Activated B cell treated with CpG ODN at 0.5 μM for 24 hours (primary cell): ENCODE measurements around the gene TIMM17B. TPM values are rescaled to one million over a fixed set of nuclear protein-coding genes. Genes with fewer than 3 reads are reported as not detected.

Source experiments
- ATAC-seq: fragments of 200-7000 bp; cut with Tn5 transposase; one replicate; pipeline ENCODE4 v1.10.0; 2021; ENCODE audit warnings: low read depth, mild to moderate bottlenecking, moderate library complexity
- CTCF ChIA-PET: fragments of 350-600 bp; sonication (Branson Sonifier 250); formaldehyde crosslinking; loops from one replicate; lab custom pipeline; 2021; ENCODE audit warnings: antibody characterized with exemption; lab: Charles Lee
- POLR2A ChIA-PET: fragments of 350-600 bp; sonication (Branson Sonifier 250); formaldehyde crosslinking; loops from one replicate; lab custom pipeline; 2021; ENCODE audit warnings: antibody characterized with exemption; lab: Charles Lee
- DNase-seq: peaks from one replicate; pipeline ENCODE4 v3.0.0; 2022
- H3K27ac Mint-ChIP-seq: one replicate; pipeline ENCODE4 v1.8.0; 2020; ENCODE audit warnings: mixed read lengths
- H3K27me3 Mint-ChIP-seq: one replicate; pipeline ENCODE4 v1.8.0; 2021; ENCODE audit warnings: mixed read lengths
- H3K36me3 Mint-ChIP-seq: one replicate; pipeline ENCODE4 v1.8.0; 2021; ENCODE audit warnings: low read depth, mixed read lengths
- H3K4me1 Mint-ChIP-seq: one replicate; pipeline ENCODE4 v1.8.0; 2021; ENCODE audit warnings: mixed read lengths
- H3K4me3 Mint-ChIP-seq: one replicate; pipeline ENCODE4 v1.8.0; 2020; ENCODE audit warnings: mild to moderate bottlenecking, mixed read lengths
- H3K9me3 Mint-ChIP-seq: one replicate; pipeline ENCODE4 v1.8.0; 2020; ENCODE audit warnings: mixed read lengths
- CTCF ChIP-seq: fragments of 200-600 bp; IDR thresholded peaks from one replicate; pipeline ENCODE4 v1.8.0; 2022; ENCODE audit warnings: antibody characterized with exemption, mild to moderate bottlenecking
- intact Hi-C: fragments of 100-400 bp; cut with micrococcal nuclease; formaldehyde crosslinking; loops from one replicate; pipeline ENCODE4 v1.15.1; 2024
- total RNA-seq: library from RNA; stranded (reverse); gene quantifications from 2 replicates; pipeline ENCODE4 v1.2.3, GENCODE V29; 2022

TIMM17B gene
- total RNA-seq, 1 donor from 2014 or later = 47.8 TPM

- H3K36me3 Mint-ChIP-seq = peaks cover 47% of the 10 kb centered on the region
- intact Hi-C loops = loop anchor here (1.0 to 10.0 kb wide), 3 partner anchors 14 to 1076 kb away; partner anchors contain the start of genes PQBP1, TIMM17B and ZNF81
- ChIA-PET CTCF (no interaction called here), POLR2A (interaction anchor here (0.6 to 16.0 kb wide), 13 partner anchors 8 to 279 kb away, joined by 3 to 718 read pairs (median 8); partner anchors contain the start of genes OTUD5, PQBP1, TFE3 and TIMM17B)
- H3K27ac Mint-ChIP-seq = peak overlapping the region; percentile 94
- peak overlapping the region; percentile 94 for H3K4me3 Mint-ChIP-seq
- no peaks in the 10 kb centered on the region for H3K9me3 Mint-ChIP-seq
- no peaks in the 10 kb centered on the region for H3K27me3 Mint-ChIP-seq
- peak; percentile 6 for ATAC-seq
- no peak for TF ChIP-seq CTCF
- H3K4me1 Mint-ChIP-seq = peaks cover 52% of the 10 kb centered on the region
- no peak for DNase-seq
Observed at GRCh38 chrX:48910926-48911411, 13.4 kb upstream of the TIMM17B start.

DNA sequence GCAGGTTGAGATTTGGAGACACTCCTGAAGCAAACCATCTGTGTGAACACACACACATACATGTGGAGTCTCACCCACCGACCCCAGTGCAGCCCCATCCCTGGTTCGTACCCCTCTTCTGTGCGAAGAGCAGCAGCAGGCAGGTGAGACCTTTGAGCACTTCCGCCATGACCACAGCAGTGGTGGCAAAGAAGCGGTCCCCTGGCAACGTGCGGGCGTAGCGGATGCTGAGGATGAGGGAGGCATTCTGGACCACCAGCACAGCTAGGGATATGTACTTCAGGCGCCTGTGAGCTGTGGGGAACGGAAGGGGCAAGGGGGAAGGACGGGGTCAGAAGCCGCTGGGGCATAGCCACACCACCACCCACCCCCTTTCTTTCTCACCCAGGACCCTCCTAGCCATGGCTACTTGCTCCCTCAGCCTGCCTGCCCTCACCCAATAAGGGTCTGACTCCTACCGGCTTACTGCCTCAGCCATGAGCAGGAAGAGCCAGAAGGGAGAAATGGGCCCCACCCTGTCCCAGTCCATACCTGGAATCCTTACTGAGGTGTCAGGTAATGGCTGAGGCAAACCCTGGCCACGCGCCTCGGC is 12.2 kb upstream of the TIMM17B start:
- peaks cover 44% of the 10 kb centered on the region for H3K36me3 Mint-ChIP-seq
- DNase-seq (no peak), ATAC-seq (no peak)
- no peak overlapping the region for H3K27ac Mint-ChIP-seq
- TF ChIP-seq CTCF = no peak
- CTCF ChIA-PET = no interaction called here
- no peaks in the 10 kb centered on the region for H3K9me3 Mint-ChIP-seq
- intact Hi-C loops = loop anchor here (10.0 kb wide), 2 partner anchors 285 to 1075 kb away; partner anchors contain the start of gene ZNF81
- POLR2A ChIA-PET = interaction anchor here (1.1 to 16.0 kb wide), 2 partner anchors 12 to 31 kb away, joined by 5 to 718 read pairs; partner anchors contain the start of genes PQBP1 and TIMM17B
- H3K4me1 Mint-ChIP-seq = peaks cover 41% of the 10 kb centered on the region
- no peaks in the 10 kb centered on the region for H3K27me3 Mint-ChIP-seq
- no peak overlapping the region for H3K4me3 Mint-ChIP-seq

- intact Hi-C loops = no loop called here
- POLR2A ChIA-PET = interaction anchor here (2.0 to 16.0 kb wide), 2 partner anchors 11 to 32 kb away, joined by 8 to 718 read pairs; partner anchors contain the start of genes PQBP1 and TIMM17B
Observed at GRCh38 chrX:48908600-48908999, 11.0 kb upstream of the TIMM17B start.

DNA sequence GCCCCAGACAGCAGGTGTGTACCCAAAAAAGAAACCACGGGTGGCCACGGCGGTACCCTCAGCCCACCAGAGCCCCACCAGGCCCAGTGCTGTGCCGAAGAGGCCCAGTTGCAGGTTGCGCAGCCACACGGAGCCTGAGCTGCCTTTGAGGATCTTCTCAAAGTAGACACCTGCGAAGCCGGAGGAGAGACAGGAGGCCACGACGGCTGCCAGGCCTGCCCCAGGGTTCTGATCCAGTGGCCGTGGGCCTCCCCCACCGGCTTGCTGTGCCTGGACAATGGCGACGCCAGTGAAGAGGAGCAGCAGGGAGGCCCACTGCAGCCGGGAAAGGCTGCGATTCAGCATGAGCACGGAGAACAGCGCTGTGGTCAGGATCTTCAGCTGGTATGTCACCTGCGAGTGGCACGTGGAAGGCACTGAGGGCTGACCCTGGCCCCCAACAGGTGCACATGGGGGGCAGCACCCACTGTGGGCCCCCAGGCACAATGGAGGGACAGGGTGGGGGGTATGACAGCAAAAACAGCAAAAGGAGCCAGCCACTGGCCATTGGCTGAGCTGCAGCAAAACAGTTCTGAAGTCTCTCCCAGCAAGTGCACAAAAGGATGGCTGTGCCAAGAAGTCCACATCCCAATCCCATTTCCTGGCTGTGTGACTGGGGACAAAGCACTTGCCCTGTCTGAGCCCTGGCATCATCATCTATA is 7.7 kb upstream of the TIMM17B start:
- Mint-ChIP-seq H3K9me3 (no peaks in the 10 kb centered on the region), H3K27me3 (no peaks in the 10 kb centered on the region), H3K36me3 (peaks cover 49% of the 10 kb centered on the region), H3K27ac (no peak overlapping the region), H3K4me3 (no peak overlapping the region), H3K4me1 (no peaks in the 10 kb centered on the region)
- intact Hi-C loops = no loop called here
- TF ChIP-seq CTCF = no peak
- ChIA-PET POLR2A (interaction anchor here (1.1 to 1.3 kb wide), 2 partner anchors 33 to 47 kb away, joined by 3 read pairs; no protein-coding TSS in a partner anchor), CTCF (interaction anchor here (1.2 kb wide), 1 partner anchor 257 kb away, joined by 3 read pairs; no protein-coding TSS in a partner anchor)
- DNase-seq = no peak
- ATAC-seq = no peak

More at GRCh38 chrX:48908600-48908999, 11.0 kb upstream of the TIMM17B start:
- CTCF ChIA-PET = no interaction called here
- Mint-ChIP-seq H3K4me3 (no peak overlapping the region), H3K9me3 (no peaks in the 10 kb centered on the region), H3K36me3 (peaks cover 41% of the 10 kb centered on the region), H3K27me3 (no peaks in the 10 kb centered on the region), H3K27ac (no peak overlapping the region), H3K4me1 (peaks cover 29% of the 10 kb centered on the region)
- TF ChIP-seq CTCF = no peak
- DNase-seq (no peak), ATAC-seq (no peak)

DNA sequence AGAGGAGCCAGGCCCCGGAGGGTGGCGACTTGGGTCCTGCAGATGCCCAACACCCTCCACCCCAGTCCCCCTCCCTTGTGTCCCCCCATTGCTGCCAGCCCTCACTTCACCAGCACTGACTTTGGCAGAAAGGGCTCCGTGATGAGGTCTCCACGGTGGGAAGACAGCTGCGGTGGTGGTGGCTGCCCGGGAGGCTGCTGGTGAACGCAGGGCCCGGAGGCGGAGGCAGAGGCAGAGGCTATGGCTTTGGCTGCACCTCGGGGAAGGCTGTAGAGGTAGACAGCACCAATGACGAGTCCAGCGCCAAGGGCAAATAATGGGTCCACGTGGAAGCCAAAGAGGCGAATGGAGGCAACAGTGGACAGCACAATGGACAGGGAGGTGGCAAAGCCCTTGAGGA is 7.1 kb upstream of the TIMM17B start:
- Mint-ChIP-seq H3K4me3 (no peak overlapping the region), H3K36me3 (peaks cover 51% of the 10 kb centered on the region), H3K27ac (no peak overlapping the region), H3K4me1 (peaks cover 2% of the 10 kb centered on the region), H3K9me3 (no peaks in the 10 kb centered on the region), H3K27me3 (no peaks in the 10 kb centered on the region)
- no peak for ATAC-seq
- ChIA-PET CTCF (no interaction called here), POLR2A (interaction anchor here (0.6 kb wide), 1 partner anchor 9 kb away, joined by 11 read pairs; no protein-coding TSS in a partner anchor)
- no peak for TF ChIP-seq CTCF
- intact Hi-C loops = no loop called here
- no peak for DNase-seq
